ENCODE measurements around the gene KCTD10.
"Not testable (repeated sequence)": the region's sequence is repeated elsewhere in the genome, so short reads cannot be mapped to it uniquely, and the experiment has no call there.

The KCTD10 gene

DNA sequence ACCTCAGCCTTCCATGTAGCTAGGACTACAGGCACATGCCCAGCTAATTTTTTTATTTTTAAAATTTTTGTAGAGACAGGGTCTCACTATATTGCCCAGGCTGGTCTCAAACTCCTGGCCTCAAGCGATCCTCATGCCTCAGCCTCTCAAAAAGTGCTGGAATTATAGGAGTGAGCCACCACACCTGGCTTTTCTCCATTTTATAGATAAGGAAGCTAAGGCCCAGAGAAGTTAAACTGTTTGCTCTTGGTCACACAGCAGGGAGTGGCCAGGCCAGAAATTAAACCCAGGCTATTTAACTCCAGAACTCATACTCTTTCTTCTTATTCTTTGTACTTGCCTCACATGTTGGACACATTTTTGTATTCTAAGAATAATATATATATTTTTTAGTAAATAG lies 16.8 kb upstream of the KCTD10 start:
- DNase-seq: no peak

DNA sequence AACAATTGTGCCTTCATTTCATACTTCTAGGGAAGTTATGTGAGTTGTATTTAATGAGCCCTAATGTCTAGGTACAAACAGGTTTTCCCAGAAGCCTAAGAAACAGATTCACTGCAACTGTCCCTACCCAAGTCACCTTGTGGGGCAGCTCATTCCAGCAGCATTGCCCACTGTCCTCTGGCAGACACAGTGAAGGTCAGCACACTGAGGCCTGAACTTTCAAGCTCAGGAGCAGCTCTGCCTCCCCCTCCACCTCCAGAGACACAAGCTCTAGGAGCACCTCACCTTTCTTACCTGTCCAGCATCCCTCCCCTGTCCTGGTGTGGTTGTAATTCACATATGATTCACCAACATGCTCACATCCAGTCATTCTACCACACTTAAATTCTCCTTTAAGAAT lies 16.0 kb upstream of the KCTD10 start:
- no peak for DNase-seq

DNA sequence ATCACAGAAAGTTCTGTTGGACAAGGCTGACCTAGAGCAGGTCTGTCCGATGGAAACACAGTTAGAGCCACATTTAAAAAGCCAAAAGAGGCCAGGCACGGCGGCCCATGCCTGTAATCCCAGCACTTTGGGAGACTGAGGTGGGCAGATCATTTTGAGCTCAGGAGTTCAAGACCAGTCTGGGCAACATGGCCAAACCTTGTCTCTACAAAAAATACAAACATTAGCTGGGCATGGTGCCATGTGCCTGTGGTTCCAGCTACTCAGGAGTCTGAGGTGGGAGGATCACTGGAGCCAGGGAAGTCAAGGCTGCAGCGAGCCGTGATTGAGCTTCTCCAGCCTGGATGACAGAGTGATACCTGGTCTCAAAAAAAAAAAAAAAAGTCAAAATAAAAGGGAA lies 15.3 kb upstream of the KCTD10 start:
- DNase-seq: no peak

GRCh38 chr12:109491671-109492070 lies 14.6 kb upstream of the KCTD10 start:
- DNase-seq: no peak

DNA sequence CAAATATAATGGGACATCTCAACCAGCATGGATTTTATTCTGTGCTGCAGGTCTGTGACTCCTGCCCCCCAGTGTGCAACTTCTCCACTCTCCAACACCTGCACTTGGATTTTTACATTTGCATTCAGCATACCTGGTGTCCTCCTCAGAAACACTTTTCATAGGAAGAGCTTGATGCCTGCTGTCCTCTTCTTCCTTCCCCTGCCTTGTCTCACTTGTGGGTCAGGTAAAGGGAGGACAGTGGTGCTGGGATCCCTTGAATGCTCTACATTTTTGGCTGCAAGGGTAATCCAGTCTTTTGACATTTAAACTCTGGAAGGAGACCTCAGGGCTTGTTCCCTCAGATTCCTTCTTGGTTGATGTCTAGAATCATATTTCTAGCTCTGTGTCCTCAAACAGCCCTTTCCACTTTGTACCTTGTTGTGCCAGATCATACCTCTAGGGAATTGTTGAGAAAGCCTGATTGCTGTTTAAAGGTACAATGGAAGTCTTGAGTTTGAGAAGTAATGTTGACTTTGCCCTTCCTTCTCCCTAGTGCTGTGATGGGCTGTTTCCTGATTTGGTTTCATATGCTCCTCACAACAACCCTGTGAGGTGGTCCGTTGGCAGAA lies 13.0 kb upstream of the KCTD10 start:
- no peak for DNase-seq

GRCh38 chr12:109489016-109489954 lies 12.2 kb upstream of the KCTD10 start:
- DNase-seq: no peak

- no peak for DNase-seq
Observed at GRCh38 chr12:109488051-109488665, 11.1 kb upstream of the KCTD10 start.

- no peak for DNase-seq
Observed at GRCh38 chr12:109487181-109488050, 10.3 kb upstream of the KCTD10 start.

DNA sequence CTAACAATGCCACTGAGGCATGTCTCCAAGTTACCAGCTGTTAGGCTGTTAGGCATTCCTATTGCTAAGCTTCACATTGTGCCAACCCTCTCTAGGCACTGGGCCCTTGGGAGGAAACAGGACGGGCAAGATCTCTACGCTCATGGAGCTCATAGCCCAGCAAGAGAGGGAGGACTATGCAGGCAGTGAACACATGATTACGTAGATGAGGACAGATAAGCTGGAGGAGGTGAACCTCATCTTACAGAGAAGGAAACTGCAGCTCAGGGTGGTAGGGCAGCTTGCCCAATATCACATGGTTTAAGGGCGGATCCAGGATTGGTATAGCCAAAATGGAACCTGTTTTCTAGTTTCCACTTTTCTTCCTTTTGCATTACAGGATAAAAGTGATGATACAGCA lies 8.1 kb upstream of the KCTD10 start:
- DNase-seq: no peak

GRCh38 chr12:109483346-109483745 lies 6.2 kb upstream of the KCTD10 start:
- DNase-seq: no peak

GRCh38 chr12:109482894-109483293 lies 5.8 kb upstream of the KCTD10 start:
- DNase-seq: no peak

DNA sequence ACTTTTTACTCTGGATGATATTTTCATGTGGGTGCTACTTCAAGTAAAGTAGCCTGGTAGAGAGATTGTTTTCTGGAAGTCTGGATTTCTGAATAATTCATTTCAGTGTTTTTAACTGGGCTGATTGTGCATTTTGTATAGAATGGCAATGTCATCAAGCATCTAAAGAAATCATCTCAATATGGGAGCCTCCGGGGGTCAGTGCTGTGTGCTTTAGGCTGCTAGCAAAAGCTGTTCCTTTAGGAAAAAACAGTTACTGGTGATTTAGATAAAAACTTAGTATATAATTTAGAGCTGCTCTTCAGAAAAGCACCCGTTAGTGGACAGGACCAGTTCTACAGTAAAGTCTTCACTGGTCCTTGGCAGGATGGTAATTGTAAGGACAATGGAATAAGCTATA lies 5.4 kb upstream of the KCTD10 start:
- no peak for DNase-seq

DNA sequence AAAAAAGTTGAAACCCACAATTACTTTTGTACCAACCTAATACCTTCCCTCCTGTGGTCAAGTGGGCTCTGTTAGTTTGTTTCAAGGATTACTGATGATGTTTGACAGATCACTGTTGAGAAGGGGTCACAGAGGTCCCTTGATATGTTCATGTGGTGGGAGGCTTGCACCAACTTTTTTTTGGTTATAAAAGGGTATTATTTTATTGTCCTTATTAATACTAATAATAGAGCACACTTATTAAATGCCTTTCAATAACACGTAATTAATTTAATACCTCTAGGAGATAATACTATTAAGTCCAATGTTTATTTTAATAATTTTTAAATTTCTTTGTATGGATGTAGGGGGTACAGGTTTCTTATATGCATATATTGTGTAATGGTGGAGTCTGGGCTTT lies 4.8 kb upstream of the KCTD10 start:
- DNase-seq: no peak

GRCh38 chr12:109480356-109480755 lies 3.3 kb upstream of the KCTD10 start:
- DNase-seq: no peak

DNA sequence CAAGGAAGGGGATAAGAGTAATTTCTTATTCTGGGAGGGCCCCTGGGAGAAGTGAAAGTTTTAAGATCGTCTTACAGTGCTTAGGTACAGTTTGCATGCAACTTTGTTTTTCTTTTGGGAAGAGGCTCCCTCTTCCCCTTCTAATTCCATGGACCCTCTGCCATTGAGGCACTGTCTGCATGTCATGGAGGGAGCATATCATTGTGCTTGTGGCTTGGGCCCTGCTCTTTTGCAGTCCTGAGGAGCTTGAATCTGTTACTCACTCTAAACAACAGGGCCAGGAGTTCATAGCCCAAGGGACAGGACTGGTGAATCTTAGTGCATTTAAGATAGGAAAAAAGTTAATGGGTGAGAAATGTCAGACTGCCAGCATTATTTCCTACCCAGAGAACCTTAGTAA lies 2.7 kb upstream of the KCTD10 start:
- no peak for DNase-seq

DNA sequence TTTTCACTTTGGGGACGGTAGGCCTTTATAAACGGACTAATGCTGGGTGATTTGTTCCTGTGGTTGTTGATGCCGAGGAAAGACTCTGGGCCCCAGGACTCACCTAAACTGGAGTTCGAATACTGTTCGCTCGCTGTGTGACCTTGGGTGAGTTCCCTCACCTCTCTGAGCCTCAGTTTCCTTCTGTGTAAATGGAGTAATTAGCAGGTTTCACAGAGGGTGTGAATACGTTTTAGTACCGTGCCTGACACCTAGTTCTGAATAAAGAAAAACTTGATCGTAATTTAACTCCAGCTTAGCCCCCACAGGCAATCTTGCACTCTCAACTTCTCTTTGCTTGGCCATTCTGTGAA lies 839 bp upstream of the KCTD10 start:
- no peak for DNase-seq

- DNase-seq: no peak
Observed at GRCh38 chr12:109476807-109477184, 304 bp downstream of the KCTD10 start.

DNA sequence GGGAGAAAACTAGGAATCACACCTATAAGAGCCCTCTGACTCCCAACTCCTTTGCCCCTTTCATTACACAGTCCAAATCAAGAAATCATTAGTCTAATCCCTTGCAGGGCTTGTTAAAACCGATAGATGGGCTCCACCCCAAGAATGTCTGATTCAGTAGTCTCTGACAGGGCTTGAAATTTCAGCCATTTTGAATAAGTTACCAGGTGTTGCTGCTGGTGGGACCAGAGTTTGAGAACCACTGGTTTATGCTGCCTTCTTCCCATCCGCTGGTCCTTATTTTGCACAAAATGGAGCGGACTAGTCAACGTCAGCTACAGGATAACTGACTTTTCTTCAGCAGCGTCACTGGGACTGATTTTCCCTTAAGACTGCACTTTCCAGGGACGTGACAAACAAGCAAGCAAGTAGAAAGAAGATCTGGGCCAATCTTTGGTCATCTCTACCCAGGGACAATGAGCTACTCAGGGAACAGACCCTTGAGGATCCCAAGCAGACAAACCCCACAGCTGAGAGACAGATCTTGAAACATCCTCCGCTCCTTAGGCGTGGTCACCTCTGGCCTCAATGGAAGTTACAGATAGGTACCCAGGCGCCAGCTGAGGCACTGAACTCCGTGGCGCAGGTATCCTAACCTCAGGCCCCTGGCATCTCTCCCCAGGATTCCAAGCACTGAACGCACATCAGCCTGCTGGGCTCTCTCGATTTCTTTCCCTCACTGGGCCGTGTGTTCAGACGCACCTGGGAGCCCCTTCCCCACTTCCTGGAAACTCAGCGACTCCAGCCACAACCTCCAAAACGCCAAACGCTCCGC lies 900 bp downstream of the KCTD10 start:
- DNase-seq: no peak

DNA sequence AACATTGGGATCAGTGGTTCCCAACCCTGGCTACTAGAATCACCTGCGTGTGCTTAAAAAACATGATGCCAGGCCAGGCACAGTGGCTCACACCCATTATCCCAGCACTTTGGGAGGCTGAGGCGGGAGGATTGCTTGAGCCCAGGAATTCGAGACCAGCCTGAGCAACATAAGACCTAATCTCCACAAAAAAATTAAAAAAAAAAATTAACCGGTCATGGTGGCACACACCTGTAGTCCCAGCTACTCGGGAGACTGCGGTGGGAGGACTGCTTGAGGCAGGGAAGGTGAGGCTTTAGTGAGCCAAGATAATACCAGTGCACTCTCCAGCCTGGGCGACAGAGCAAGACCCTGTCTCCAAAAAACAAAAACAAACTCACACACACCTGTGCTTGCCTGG lies 2.0 kb downstream of the KCTD10 start:
- DNase-seq: no peak

GRCh38 chr12:109473526-109474270 lies 3.4 kb downstream of the KCTD10 start:
- DNase-seq: not testable (repeated sequence)

- DNase-seq: no peak
Observed at GRCh38 chr12:109473006-109473405, 4.1 kb downstream of the KCTD10 start.

GRCh38 chr12:109469517-109469916 lies 7.6 kb downstream of the KCTD10 start:
- DNase-seq: no peak
